Right lobe of liver (tissue), 6 donors: ENCODE measurements around the gene PRR7. TPM values are rescaled to one million over a fixed set of nuclear protein-coding genes. Genes with fewer than 3 reads are reported as not detected.

Source experiments
- ATAC-seq, 4 donors: fragments of 200-7000 bp; cut with Tn5 transposase; one replicate each; pipeline ENCODE4 v1.9.1; 2020; ENCODE audit warnings: mild to moderate bottlenecking in 4 of 4, moderate library complexity in 4 of 4
- DNase-seq, 3 donors: peaks; one replicate each; pipeline ENCODE4 v3.0.0-alpha.2; 2020
- H3K27ac ChIP-seq, 3 donors: fragments of 200-600 bp; one replicate each; pipeline ENCODE4 v1.8.0; 2022
- H3K27me3 ChIP-seq, 2 donors: fragments of 200-600 bp; one replicate each; pipeline ENCODE4 v1.8.0; 2022
- H3K36me3 ChIP-seq, 4 donors: fragments of 200-600 bp; sonication (generic) in 1 of 4; one replicate each; pipeline versions ENCODE4 v1.5.1 to v1.8.0; 2017 to 2022; ENCODE audit warnings: control low read depth in 1 of 4
- H3K4me1 ChIP-seq, 4 donors: fragments of 200-600 bp; sonication (generic) in 1 of 4; one replicate each; pipeline versions ENCODE4 v1.5.1 to v1.8.0; 2017 to 2022; ENCODE audit warnings: control low read depth in 1 of 4
- H3K4me3 ChIP-seq, 3 donors: fragments of 200-600 bp; one replicate each; pipeline ENCODE4 v1.8.0; 2022
- H3K9me3 ChIP-seq, 4 donors: fragments of 200-600 bp; sonication (generic) in 1 of 4; one replicate each; pipeline versions ENCODE4 v1.5.1 to v1.8.0; 2017 to 2022; ENCODE audit warnings: control low read depth in 1 of 4
- CTCF ChIP-seq, 4 donors: fragments of 200-600 bp in 3 of 4; fragments of 450-650 bp in 1 of 4; IDR thresholded peaks; one replicate each; pipeline versions ENCODE4 v1.5.1 to v1.8.0; 2016 to 2022; ENCODE audit warnings: antibody characterized with exemption in 4 of 4, mild to moderate bottlenecking in 2 of 4
- POLR2A ChIP-seq: fragments of 450-650 bp; IDR thresholded peaks from one replicate; pipeline ENCODE4 v1.6.1; 2017; ENCODE audit warnings: antibody characterized with exemption, mild to moderate bottlenecking
- WGBS: methylation state at CpG from one replicate; pipeline ENCODE4 v1.1.6; 2018; ENCODE audit warnings: low coverage, low lambda C conversion rate; ENCODE audit not compliant: insufficient coverage; ENCODE audit errors: missing lambda C conversion rate; 5-methylcytosine and 5-hydroxymethylcytosine counted together
- intact Hi-C, 2 donors: fragments of 100-400 bp; cut with DNase I; formaldehyde crosslinking; loops; one replicate each; pipeline versions ENCODE4 v1.11.2 to v1.14.1; 2022
- total RNA-seq, 6 experiments: library from RNA; depleted of rRNA in 2 of 6; stranded (reverse); fragments of >200 nt in 2 of 6; fragmentation: NEBNext Ultra II Directional in 3 of 6; extraction: Animal tissue kit (Norgen Biotek cat#: 25700) in 3 of 6; gene quantifications; one replicate each; pipeline versions ENCODE4 v1.1.0 to v1.2.4, GENCODE V29; 2016 to 2023
- donor health status: DM: no; HTN: yes; CAD: no.
- donor health status: DM: no; HTN: no; CAD: no.
- donor health status: DM: no; HTN: no; CAD: no.
- donor health status: DM: no; HTN: yes; CAD: no.
- donor health status: DM: no; HTN: yes; CAD: no.

The PRR7 gene
- total RNA-seq, 6 experiments from 2014 or later = 0.15 to 13.0 (median 1.9) TPM

- WGBS = 46% methylated on average over 5 of the region's 11 CpGs
- Histone ChIP-seq H3K9me3 (no peaks in the 10 kb centered on the region), H3K4me1 (no peaks in the 10 kb centered on the region), H3K27me3 (no peaks in the 10 kb centered on the region), H3K36me3 (no peaks in the 10 kb centered on the region), H3K27ac (peak overlapping the region in 2 of 3 donors; percentile 51 to 55), H3K4me3 (no peak overlapping the region)
- intact Hi-C loops = no loop called here
- no peak for DNase-seq
- TF ChIP-seq POLR2A (no peak), CTCF (IDR thresholded peaks at IDR 0.05) (peak in 2 of 4 donors; percentile 8 to 13)
- peak in 1 of 4 donors; percentile 11 for ATAC-seq
Measured at GRCh38 chr5:177494346-177495195, 48.0 kb downstream of the PRR7 start.

- WGBS = 72% methylated on average over 2 of the region's 14 CpGs
- H3K9me3 ChIP-seq = no peaks in the 10 kb centered on the region
- no peaks in the 10 kb centered on the region for H3K36me3 ChIP-seq
- intact Hi-C loops = no loop called here
- DNase-seq (peak in 1 of 3 donors; percentile 62), ATAC-seq (no peak)
- peak overlapping the region in 2 of 3 donors; percentile 51 to 55 for H3K27ac ChIP-seq
- no peaks in the 10 kb centered on the region for H3K4me1 ChIP-seq
- no peaks in the 10 kb centered on the region for H3K27me3 ChIP-seq
- no peak overlapping the region for H3K4me3 ChIP-seq
- TF ChIP-seq POLR2A (no peak), CTCF (IDR thresholded peaks at IDR 0.05) (no peak)
Measured at GRCh38 chr5:177495243-177496060, 48.8 kb downstream of the PRR7 start.

- Histone ChIP-seq H3K36me3 (no peaks in the 10 kb centered on the region), H3K4me1 (no peaks in the 10 kb centered on the region), H3K27ac (peak overlapping the region; percentile 44 to 70 (median 56)), H3K27me3 (no peaks in the 10 kb centered on the region), H3K4me3 (peak overlapping the region; percentile 31 to 64 (median 35)), H3K9me3 (no peaks in the 10 kb centered on the region)
- WGBS = 20% methylated on average over 1 of the region's 12 CpGs
- DNase-seq = no peak
- intact Hi-C loops = no loop called here
- TF ChIP-seq POLR2A (no peak), CTCF (IDR thresholded peaks at IDR 0.05) (peak in 1 of 4 donors; percentile 13)
- ATAC-seq = no peak
Measured at GRCh38 chr5:177496070-177496726, 49.6 kb downstream of the PRR7 start.

- no peaks in the 10 kb centered on the region for H3K9me3 ChIP-seq
- intact Hi-C loops = no loop called here
- no peaks in the 10 kb centered on the region for H3K36me3 ChIP-seq
- WGBS = 1% methylated on average over 11 of the region's 29 CpGs
- no peaks in the 10 kb centered on the region for H3K27me3 ChIP-seq
- H3K4me1 ChIP-seq = no peaks in the 10 kb centered on the region
- DNase-seq = peak in 2 of 3 donors; percentile 66 to 71
- ATAC-seq = peak in 3 of 4 donors; percentile 0 to 5 (median 2)
- H3K4me3 ChIP-seq = peak overlapping the region; percentile 58 to 86 (median 64)
- H3K27ac ChIP-seq = peak overlapping the region; percentile 56 to 84 (median 66)
- TF ChIP-seq CTCF (IDR thresholded peaks at IDR 0.05) (no peak), POLR2A (no peak)
Measured at GRCh38 chr5:177496727-177497291, 50.2 kb downstream of the PRR7 start.
